ENCODE data around the gene DYDC1.

Gene DYDC1

GRCh38 chr10:80320377-80320776, 36.2 kb downstream of the DYDC1 start:
- H3F3A ChIP-seq (ENCODE audit: insufficient read depth) = no peaks in the 10 kb centered on the region
- H4K20me1 ChIP-seq (ENCODE audit: low read depth, low read length) = no peaks in the 10 kb centered on the region
- H3K9ac ChIP-seq (ENCODE audit: low read length) = no peak overlapping the region
- H3K4me3 ChIP-seq (ENCODE audit: insufficient read depth, low read length, poor library complexity, severe bottlenecking) = no peak overlapping the region
- H3K9me2 ChIP-seq (replicated peaks; ENCODE audit: insufficient read depth, low read length) = no peaks in the 10 kb centered on the region
- H3K36me3 ChIP-seq (ENCODE audit: low read length) = no peaks in the 10 kb centered on the region
- H3K27ac ChIP-seq (ENCODE audit: low read depth, low read length) = no peak overlapping the region
- H2AFZ ChIP-seq (ENCODE audit: low read depth, low read length, severe bottlenecking) = no peak overlapping the region
- no peaks in the 10 kb centered on the region for H3K79me2 ChIP-seq (ENCODE audit: insufficient read depth, low read length)
- no peak for TF ChIP-seq EZH2phosphoT487 (conservative IDR thresholded peaks at IDR 0.05; ENCODE audit: low read length)
- TF ChIP-seq CTCF (IDR thresholded peaks at IDR 0.05; ENCODE audit: insufficient read depth, low read length, poor library complexity, severe bottlenecking) = no peak
- H3K27me3 ChIP-seq (ENCODE audit: low read length) = no peaks in the 10 kb centered on the region
- no peak overlapping the region for H3K4me2 ChIP-seq (ENCODE audit: low read depth, low read length, poor library complexity, severe bottlenecking)
- H3K9me3 ChIP-seq (ENCODE audit: insufficient read depth, low read length) = no peaks in the 10 kb centered on the region

- no peak overlapping the region for H3K27ac ChIP-seq (ENCODE audit: low read depth, low read length)
- H3F3A ChIP-seq (ENCODE audit: insufficient read depth) = no peaks in the 10 kb centered on the region
- H3K9me3 ChIP-seq (ENCODE audit: insufficient read depth, low read length) = no peaks in the 10 kb centered on the region
- no peaks in the 10 kb centered on the region for H4K20me1 ChIP-seq (ENCODE audit: low read depth, low read length)
- no peaks in the 10 kb centered on the region for H3K27me3 ChIP-seq (ENCODE audit: low read length)
- no peak for TF ChIP-seq EZH2phosphoT487 (conservative IDR thresholded peaks at IDR 0.05; ENCODE audit: low read length)
- no peak for TF ChIP-seq CTCF (IDR thresholded peaks at IDR 0.05; ENCODE audit: insufficient read depth, low read length, poor library complexity, severe bottlenecking)
- no peak overlapping the region for H2AFZ ChIP-seq (ENCODE audit: low read depth, low read length, severe bottlenecking)
- H3K79me2 ChIP-seq (ENCODE audit: insufficient read depth, low read length) = no peaks in the 10 kb centered on the region
- H3K4me2 ChIP-seq (ENCODE audit: low read depth, low read length, poor library complexity, severe bottlenecking) = no peak overlapping the region
- no peak overlapping the region for H3K4me3 ChIP-seq (ENCODE audit: insufficient read depth, low read length, poor library complexity, severe bottlenecking)
- no peaks in the 10 kb centered on the region for H3K36me3 ChIP-seq (ENCODE audit: low read length)
- H3K9ac ChIP-seq (ENCODE audit: low read length) = no peak overlapping the region
- H3K9me2 ChIP-seq (replicated peaks; ENCODE audit: insufficient read depth, low read length) = no peaks in the 10 kb centered on the region
These were observed 36.7 kb downstream of the DYDC1 start for GRCh38 chr10:80319725-80320290.

- Histone ChIP-seq H3F3A (ENCODE audit: insufficient read depth) (no peaks in the 10 kb centered on the region), H3K9me3 (ENCODE audit: insufficient read depth, low read length) (no peaks in the 10 kb centered on the region)
These were observed 37.2 kb downstream of the DYDC1 start for GRCh38 chr10:80319318-80319717.

More at GRCh38 chr10:80319318-80319717, 37.2 kb downstream of the DYDC1 start:
- TF ChIP-seq CTCF (IDR thresholded peaks at IDR 0.05; ENCODE audit: insufficient read depth, low read length, poor library complexity, severe bottlenecking) = no peak
- TF ChIP-seq EZH2phosphoT487 (conservative IDR thresholded peaks at IDR 0.05; ENCODE audit: low read length) = no peak
- Histone ChIP-seq H3K79me2 (ENCODE audit: insufficient read depth, low read length) (no peaks in the 10 kb centered on the region), H3K4me3 (ENCODE audit: insufficient read depth, low read length, poor library complexity, severe bottlenecking) (no peak overlapping the region), H3K27me3 (ENCODE audit: low read length) (no peaks in the 10 kb centered on the region), H3K9me2 (replicated peaks; ENCODE audit: insufficient read depth, low read length) (no peaks in the 10 kb centered on the region), H4K20me1 (ENCODE audit: low read depth, low read length) (no peaks in the 10 kb centered on the region), H3K36me3 (ENCODE audit: low read length) (no peaks in the 10 kb centered on the region), H3K4me2 (ENCODE audit: low read depth, low read length, poor library complexity, severe bottlenecking) (no peak overlapping the region), H2AFZ (ENCODE audit: low read depth, low read length, severe bottlenecking) (no peak overlapping the region), H3K9ac (ENCODE audit: low read length) (no peak overlapping the region), H3K27ac (ENCODE audit: low read depth, low read length) (no peak overlapping the region)
